Spleen (tissue), 7 donors: ENCODE measurements around the gene RFTN1.

Source experiments
- CTCF ChIP-seq, 11 experiments: fragments of 200-600 bp in 7 of 11; fragments of 450-650 bp in 4 of 11; sonication (generic) in 4 of 11; IDR thresholded peaks in 8 of 11; conservative IDR thresholded peaks in 3 of 11; 1 replicate in 7 of 11; 2 replicates in 4 of 11; pipeline versions ENCODE4 v1.4.0 to v1.8.0; 2016 to 2021; ENCODE audit warnings: antibody characterized with exemption in 11 of 11, inconsistent platforms in 4 of 11, mild to moderate bottlenecking in 1 of 11
- POLR2A ChIP-seq, 3 donors: fragments of 450-650 bp; IDR thresholded peaks; one replicate each; pipeline ENCODE4 v1.5.1; 2017; ENCODE audit warnings: antibody characterized with exemption in 3 of 3, mild to moderate bottlenecking in 1 of 3
- donor health status: DM: no; HTN: no; CAD: no; lungs with moderate emphysema.
- donor health status: DM: no; HTN: no; CAD: no.
- donor health status: DM: no; HTN: no; CAD: no.

GRCh38 chr3:16494814-16495431 lies 18.6 kb downstream of the RFTN1 start:
- TF ChIP-seq POLR2A (IDR thresholded peaks at IDR 0.05) (no peak), CTCF (IDR thresholded peaks at IDR 0.05 in 8 of 11, conservative IDR thresholded peaks at IDR 0.05 in 3 of 11) (no peak)
